Vagina (tissue), 2 donors: ENCODE data around the gene ASPSCR1. TPM values are rescaled to one million over a fixed set of nuclear protein-coding genes. Genes with fewer than 3 reads are reported as not detected.

Experiments used
- DNase-seq, 2 donors: peaks; one replicate each; pipeline ENCODE4 v3.0.0-alpha.2; 2017; ENCODE audit errors: extremely low spot score in 2 of 2
- H3K27ac ChIP-seq: fragments of 200-600 bp; sonication (generic); one replicate; pipeline ENCODE4 v1.5.1; 2019
- H3K27me3 ChIP-seq: fragments of 200-600 bp; sonication (generic); one replicate; pipeline ENCODE4 v1.5.1; 2019
- H3K36me3 ChIP-seq, 2 donors: fragments of 200-600 bp; sonication (generic); one replicate each; pipeline ENCODE4 v1.5.1; 2017 to 2019
- H3K4me1 ChIP-seq: fragments of 200-600 bp; sonication (generic); one replicate; pipeline ENCODE4 v1.5.1; 2019
- H3K4me3 ChIP-seq, 2 donors: fragments of 200-600 bp; sonication (generic); 1 replicate in 1 of 2; 2 replicates in 1 of 2; pipeline ENCODE4 v1.5.1; 2016 to 2019
- H3K9me3 ChIP-seq: fragments of 200-600 bp; sonication (generic); one replicate; pipeline ENCODE4 v1.5.1; 2019
- POLR2A ChIP-seq, 2 donors: fragments of 450-650 bp; IDR thresholded peaks; one replicate each; pipeline ENCODE4 v1.6.1; 2017; ENCODE audit warnings: antibody characterized with exemption in 2 of 2, mild to moderate bottlenecking in 2 of 2, moderate library complexity in 2 of 2
- POLR2AphosphoS5 ChIP-seq, 2 donors: sonication (generic); formaldehyde crosslinking; IDR thresholded peaks; one replicate each; pipeline ENCODE4 v1.9.0; 2017; ENCODE audit warnings: antibody characterized with exemption in 2 of 2, mild to moderate bottlenecking in 2 of 2, low read depth in 1 of 2; ENCODE audit not compliant: insufficient read depth in 1 of 2
- intact Hi-C: fragments of 100-400 bp; cut with DNase I; formaldehyde crosslinking; loops from one replicate; pipeline ENCODE4 v1.15.1; 2023
- total RNA-seq: library from RNA; depleted of rRNA; stranded (reverse); fragments of >200 nt; gene quantifications from one replicate; pipeline ENCODE4 v1.2.3, GENCODE V29; 2016
- TF ChIP-seq, protein P1 (sequence below), 3 experiments: fragments of 450-650 bp in 2 of 3; fragments of 200-600 bp in 1 of 3; sonication (generic) in 1 of 3; IDR thresholded peaks; one replicate each; pipeline ENCODE4 v1.5.1; 2017 to 2019; ENCODE audit warnings: antibody characterized with exemption in 3 of 3, mild to moderate bottlenecking in 2 of 3, moderate library complexity in 2 of 3

Gene ASPSCR1
- total RNA-seq, 1 donor from 2014 or later = 31.2 TPM

DNA sequence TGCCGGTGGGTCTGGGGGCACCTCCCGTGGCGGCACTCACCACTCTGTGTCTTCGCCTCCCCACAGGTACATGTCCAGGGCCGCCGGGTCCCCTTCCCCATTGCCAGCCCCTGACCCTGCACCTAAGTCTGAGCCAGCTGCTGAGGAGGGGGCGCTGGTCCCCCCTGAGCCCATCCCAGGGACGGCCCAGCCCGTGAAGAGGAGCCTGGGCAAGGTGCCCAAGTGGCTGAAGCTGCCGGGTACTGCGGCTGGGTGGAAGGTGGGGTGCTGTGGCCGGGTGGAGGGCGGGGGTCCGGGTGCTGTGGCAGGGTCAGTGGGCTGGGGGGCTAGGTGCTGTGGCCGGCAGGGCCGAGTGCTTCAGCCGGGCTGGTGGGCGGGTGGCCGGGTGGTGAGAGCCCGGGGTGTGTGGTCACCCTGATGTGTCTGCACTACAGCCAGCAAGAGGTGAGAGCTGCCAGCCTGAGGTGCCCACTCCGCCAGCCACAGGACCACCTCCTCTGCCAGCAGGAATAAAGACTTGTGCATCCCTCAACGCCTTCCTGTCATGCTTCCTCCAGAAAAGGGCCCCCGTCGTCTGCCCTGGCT is 39.5 kb downstream of the ASPSCR1 start:
- intact Hi-C loops = no loop called here
- DNase-seq = no peak
- no peak overlapping the region for H3K4me3 ChIP-seq
- H3K4me1 ChIP-seq = peaks cover 57% of the 10 kb centered on the region
- H3K27me3 ChIP-seq = no peaks in the 10 kb centered on the region
- TF ChIP-seq, protein P1, sequence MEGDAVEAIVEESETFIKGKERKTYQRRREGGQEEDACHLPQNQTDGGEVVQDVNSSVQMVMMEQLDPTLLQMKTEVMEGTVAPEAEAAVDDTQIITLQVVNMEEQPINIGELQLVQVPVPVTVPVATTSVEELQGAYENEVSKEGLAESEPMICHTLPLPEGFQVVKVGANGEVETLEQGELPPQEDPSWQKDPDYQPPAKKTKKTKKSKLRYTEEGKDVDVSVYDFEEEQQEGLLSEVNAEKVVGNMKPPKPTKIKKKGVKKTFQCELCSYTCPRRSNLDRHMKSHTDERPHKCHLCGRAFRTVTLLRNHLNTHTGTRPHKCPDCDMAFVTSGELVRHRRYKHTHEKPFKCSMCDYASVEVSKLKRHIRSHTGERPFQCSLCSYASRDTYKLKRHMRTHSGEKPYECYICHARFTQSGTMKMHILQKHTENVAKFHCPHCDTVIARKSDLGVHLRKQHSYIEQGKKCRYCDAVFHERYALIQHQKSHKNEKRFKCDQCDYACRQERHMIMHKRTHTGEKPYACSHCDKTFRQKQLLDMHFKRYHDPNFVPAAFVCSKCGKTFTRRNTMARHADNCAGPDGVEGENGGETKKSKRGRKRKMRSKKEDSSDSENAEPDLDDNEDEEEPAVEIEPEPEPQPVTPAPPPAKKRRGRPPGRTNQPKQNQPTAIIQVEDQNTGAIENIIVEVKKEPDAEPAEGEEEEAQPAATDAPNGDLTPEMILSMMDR (IDR thresholded peaks at IDR 0.05) = no peak
- TF ChIP-seq POLR2AphosphoS5 (IDR thresholded peaks at IDR 0.05; ENCODE audit: insufficient read depth in 1 of 2, low read depth in 1 of 2) (no peak), POLR2A (IDR thresholded peaks at IDR 0.05) (no peak)
- no peaks in the 10 kb centered on the region for H3K9me3 ChIP-seq
- H3K27ac ChIP-seq = no peak overlapping the region
- no peaks in the 10 kb centered on the region for H3K36me3 ChIP-seq

- no peaks in the 10 kb centered on the region for H3K9me3 ChIP-seq
- H3K4me1 ChIP-seq = peaks cover 55% of the 10 kb centered on the region
- no peaks in the 10 kb centered on the region for H3K36me3 ChIP-seq
- no peak for DNase-seq
- H3K4me3 ChIP-seq = no peak overlapping the region
- H3K27ac ChIP-seq = no peak overlapping the region
- TF ChIP-seq, protein P1 (IDR thresholded peaks at IDR 0.05) = no peak
- no peak for TF ChIP-seq POLR2AphosphoS5 (IDR thresholded peaks at IDR 0.05; ENCODE audit: insufficient read depth in 1 of 2, low read depth in 1 of 2)
- TF ChIP-seq POLR2A (IDR thresholded peaks at IDR 0.05) = no peak
- intact Hi-C loops = no loop called here
- H3K27me3 ChIP-seq = no peaks in the 10 kb centered on the region
These were observed 40.3 kb downstream of the ASPSCR1 start for GRCh38 chr17:82017612-82018151.

DNA sequence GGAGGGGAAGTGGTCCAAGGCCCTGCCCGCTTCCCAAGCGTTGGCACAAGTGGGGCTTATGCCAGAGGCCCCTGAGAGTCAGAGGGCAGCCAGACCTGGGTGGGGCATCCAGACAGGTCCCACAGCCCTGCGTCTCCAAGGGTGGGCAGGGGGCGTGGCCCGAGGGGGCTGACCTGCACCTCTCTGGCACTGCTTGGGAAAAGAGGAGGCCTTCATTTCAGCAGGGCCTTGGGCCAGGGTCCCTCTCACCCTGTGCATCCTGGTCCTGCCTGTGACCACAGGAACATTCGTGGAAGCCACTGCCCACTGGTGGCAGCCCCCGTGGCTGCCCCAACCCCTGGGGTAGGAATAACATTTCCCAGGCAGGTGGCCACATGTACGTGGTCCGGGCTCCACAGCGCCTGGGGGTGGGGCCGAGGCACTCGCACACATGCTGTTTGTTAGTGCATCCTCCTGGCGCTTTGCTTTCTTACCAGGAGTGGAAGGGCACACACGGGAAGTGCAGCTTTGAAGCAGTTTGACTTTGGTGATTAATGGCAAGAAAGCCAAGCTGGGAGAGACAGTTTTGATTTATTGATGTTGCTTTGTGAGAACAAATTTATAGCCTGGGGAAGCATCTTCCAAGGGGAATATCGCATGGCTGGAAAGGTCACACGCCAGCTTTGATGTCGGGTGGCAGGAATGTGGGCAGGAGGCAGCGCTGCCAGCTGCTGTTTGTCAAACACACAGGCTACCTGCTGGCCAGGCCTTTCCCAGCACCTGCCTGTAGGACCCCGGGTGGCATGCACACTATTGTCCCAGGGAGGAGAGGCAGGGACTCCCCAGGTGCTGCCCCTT is 40.9 kb downstream of the ASPSCR1 start:
- intact Hi-C loops = no loop called here
- no peak for DNase-seq

DNA sequence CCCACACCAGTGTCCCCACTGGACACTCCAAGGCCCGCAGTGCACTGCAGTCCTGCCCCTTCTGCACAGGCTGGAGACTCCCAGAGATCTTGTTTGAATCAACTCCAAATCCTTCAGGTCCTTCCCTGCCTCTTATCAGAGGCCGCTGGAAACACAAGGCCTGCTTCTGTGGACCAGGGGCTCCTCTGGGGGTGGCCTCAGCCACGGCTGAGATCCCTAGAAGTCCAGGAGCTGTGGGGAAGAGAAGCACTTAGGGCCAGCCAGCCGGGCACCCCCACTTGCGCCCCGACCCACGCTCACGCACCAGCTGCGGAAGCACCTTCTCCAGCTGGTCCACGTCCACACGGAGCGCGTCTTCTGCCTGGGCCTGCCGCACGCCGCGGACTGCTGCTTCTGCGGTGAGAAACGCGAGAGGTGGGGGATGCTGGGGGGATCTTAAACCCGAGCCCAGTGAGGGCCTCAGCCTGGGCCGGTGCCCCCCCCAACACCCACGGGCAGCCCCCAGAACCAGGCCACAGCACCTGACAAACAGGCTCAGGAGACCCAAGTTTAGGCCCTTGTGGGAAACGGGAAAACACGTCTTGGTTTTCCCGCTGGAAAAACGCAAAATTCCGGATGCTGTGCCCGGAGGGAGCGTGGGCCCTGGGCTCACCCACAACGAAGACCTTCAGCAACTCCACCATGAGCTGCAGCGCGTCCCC is 41.7 kb downstream of the ASPSCR1 start:
- TF ChIP-seq POLR2AphosphoS5 (IDR thresholded peaks at IDR 0.05; ENCODE audit: insufficient read depth in 1 of 2, low read depth in 1 of 2) (no peak), POLR2A (IDR thresholded peaks at IDR 0.05) (no peak)
- TF ChIP-seq, protein P1 (IDR thresholded peaks at IDR 0.05) = no peak
- intact Hi-C loops = no loop called here
- no peak overlapping the region for H3K27ac ChIP-seq

More for the DNA sequence above, 40.9 kb downstream of the ASPSCR1 start:
- H3K4me1 ChIP-seq = peaks cover 49% of the 10 kb centered on the region
- H3K9me3 ChIP-seq = no peaks in the 10 kb centered on the region
- H3K4me3 ChIP-seq = no peak overlapping the region
- H3K27me3 ChIP-seq = no peaks in the 10 kb centered on the region
- TF ChIP-seq POLR2AphosphoS5 (IDR thresholded peaks at IDR 0.05; ENCODE audit: insufficient read depth in 1 of 2, low read depth in 1 of 2) = no peak
- TF ChIP-seq, protein P1 (IDR thresholded peaks at IDR 0.05) = no peak
- no peak for TF ChIP-seq POLR2A (IDR thresholded peaks at IDR 0.05)
- no peak overlapping the region for H3K27ac ChIP-seq
- H3K36me3 ChIP-seq = no peaks in the 10 kb centered on the region

More for the DNA sequence above, 41.7 kb downstream of the ASPSCR1 start:
- no peaks in the 10 kb centered on the region for H3K27me3 ChIP-seq
- H3K4me1 ChIP-seq = peaks cover 49% of the 10 kb centered on the region
- no peak overlapping the region for H3K4me3 ChIP-seq
- no peak for DNase-seq
- H3K36me3 ChIP-seq = no peaks in the 10 kb centered on the region
- H3K9me3 ChIP-seq = no peaks in the 10 kb centered on the region
